Measurements from ENCODE around the gene RABL6.

RABL6 gene

GRCh38 chr9:136846376-136847087 lies 38.8 kb downstream of the RABL6 start:
- DNase-seq (ENCODE audit: low spot score) = no peak

DNA sequence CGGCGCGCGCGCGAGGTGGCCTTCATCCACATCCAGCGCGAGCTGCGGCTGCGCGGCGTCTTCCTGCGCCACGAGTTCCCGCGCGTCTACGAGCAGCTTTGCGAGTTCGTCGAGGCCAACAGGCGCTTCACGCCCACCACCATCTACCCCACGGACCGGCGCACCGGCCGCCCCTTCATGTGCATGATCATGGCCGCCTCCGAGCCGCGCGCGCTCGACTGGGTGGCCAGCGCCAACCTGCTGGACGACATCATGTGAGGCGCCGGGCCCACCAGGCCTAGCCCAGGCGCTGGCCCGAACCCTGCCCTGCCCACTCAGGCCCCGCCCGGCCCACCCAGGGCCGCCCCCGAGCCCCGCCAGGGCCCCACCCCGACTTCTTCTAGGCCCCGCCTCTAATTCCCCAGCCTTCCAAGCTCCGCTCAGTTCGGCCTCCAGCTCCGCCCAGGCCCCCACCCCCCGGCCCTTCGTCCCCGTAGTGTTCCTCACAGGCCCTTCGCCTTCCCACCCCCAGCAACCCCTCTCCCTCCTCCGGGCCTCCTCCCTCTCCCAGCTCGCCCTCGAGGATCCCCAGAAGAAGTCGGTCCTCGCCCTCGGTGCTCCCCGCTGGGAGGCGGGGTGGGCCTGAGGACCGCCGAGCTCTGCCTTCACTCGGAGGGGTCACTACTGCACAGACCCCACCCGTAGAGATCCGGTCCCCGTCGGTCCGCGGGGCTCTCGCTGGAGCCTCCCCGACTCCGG lies 39.5 kb downstream of the RABL6 start:
- DNase-seq (ENCODE audit: low spot score) = no peak

DNA sequence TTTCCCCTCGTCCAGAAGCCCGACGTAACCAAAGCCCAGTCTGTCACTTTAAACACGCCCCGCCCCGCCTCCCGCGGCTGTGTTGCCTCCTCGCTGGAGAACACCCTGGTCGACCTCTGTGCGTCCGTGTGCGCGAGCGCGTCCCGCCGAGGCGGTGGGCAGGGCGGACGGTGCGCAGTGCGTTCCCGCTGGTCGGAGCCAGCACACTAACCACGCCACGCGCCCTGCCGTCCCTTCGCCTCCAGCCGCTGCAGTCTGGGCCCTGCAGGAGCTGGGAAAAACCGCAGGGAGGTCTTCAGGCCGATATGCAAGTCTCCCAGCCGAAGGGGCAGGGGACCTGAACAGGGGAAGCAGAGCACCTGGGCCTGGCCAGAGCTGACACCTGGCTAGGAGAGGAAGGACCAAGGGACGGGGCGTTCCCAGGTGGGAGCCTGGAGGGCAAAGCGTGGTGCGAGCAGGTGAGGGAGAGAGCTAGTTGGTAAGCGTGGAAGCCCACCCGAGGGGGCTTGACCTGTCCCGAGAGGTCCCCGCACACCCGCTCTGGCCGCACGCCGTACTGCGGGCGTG lies 40.2 kb downstream of the RABL6 start:
- peak; percentile 57 for DNase-seq (ENCODE audit: low spot score)

- DNase-seq (ENCODE audit: low spot score) = no peak
These were observed 40.8 kb downstream of the RABL6 start for GRCh38 chr9:136848393-136849037.

DNA sequence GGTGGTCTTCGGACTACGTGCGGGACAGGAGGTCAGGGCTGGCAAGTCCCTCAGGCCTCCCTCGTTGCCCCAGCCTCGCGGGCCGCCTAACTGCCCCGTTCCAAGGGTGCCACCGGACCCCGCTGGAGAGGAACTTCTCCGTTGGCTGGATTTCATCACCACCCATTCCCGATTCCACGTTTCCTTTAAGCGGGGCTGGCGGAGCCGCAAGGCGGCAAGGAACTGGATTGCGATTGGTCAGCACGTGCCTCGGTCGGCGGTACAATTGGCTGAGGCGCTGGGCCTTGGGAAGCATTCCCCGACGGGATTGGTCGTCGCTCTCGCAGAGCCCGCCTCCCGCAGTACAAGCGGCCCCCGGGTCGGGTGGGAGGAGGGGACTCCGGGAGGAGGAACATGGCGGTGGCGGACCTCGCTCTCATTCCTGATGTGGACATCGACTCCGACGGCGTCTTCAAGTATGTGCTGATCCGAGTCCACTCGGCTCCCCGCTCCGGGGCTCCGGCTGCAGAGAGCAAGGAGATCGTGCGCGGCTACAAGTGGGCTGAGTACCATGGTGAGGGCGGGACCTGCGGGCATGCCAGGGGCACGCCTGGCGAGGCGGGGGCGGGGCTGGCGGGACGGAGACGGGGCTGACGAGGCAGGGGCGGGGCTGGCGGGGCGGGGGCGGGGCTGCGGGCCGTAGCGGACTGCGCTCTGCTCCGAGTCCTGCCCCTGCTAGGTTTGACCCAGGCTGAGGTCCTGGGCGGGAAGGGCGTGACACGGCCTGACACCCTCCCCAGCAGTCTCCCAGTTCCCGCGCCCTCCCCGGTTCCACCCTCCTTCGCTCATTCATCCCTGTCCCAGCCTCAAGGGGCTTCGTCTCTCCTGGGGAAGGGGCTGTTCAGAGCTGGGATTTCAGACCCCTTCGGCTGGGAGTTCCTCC lies 41.6 kb downstream of the RABL6 start, which contains the start of gene PHPT1:
Gene PHPT1 (plus strand): TSS at position 372 of the 922 bp plus-strand sequence. CDS start 22 bp downstream, at position 394.
- peak; percentile 99 for DNase-seq (ENCODE audit: low spot score)

DNA sequence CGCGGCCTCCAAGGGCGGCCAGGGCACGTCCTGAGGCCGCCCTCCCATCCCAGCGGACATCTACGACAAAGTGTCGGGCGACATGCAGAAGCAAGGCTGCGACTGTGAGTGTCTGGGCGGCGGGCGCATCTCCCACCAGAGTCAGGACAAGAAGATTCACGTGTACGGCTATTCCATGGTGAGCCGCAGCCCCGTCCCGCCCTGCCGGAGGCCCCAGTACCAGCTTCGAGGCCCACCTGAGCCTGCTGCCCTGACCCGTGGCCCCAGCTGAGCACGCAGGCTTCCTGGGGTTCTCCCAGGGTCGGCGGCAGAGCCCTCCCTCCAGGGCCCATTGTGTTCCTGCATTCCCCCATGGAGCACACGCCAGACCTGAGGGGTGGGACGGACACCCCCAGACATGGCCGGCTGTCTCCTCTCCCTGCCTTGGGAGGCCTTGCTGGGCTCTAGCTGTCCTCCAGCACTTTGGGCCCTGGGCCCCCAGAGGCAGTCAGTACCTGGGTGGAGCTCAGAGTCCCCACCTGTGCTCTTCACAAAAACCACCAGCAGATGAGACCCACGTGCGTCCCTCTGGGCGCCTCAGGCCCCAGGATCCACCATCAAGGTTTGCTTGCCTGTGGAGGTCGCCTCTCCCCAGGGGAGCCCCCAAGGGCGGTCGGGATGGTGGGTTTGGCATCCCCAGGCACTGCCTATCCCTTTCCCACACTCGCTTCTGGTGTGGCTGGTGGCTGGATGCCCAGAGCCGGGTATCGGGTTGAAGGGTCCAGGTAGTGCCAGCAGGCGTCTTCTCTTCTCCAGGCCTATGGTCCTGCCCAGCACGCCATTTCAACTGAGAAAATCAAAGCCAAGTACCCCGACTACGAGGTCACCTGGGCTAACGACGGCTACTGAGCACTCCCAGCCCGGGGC lies 42.5 kb downstream of the RABL6 start:
- DNase-seq (ENCODE audit: low spot score) = no peak

GRCh38 chr9:136850866-136851775 lies 43.4 kb downstream of the RABL6 start:
- no peak for DNase-seq (ENCODE audit: low spot score)

DNA sequence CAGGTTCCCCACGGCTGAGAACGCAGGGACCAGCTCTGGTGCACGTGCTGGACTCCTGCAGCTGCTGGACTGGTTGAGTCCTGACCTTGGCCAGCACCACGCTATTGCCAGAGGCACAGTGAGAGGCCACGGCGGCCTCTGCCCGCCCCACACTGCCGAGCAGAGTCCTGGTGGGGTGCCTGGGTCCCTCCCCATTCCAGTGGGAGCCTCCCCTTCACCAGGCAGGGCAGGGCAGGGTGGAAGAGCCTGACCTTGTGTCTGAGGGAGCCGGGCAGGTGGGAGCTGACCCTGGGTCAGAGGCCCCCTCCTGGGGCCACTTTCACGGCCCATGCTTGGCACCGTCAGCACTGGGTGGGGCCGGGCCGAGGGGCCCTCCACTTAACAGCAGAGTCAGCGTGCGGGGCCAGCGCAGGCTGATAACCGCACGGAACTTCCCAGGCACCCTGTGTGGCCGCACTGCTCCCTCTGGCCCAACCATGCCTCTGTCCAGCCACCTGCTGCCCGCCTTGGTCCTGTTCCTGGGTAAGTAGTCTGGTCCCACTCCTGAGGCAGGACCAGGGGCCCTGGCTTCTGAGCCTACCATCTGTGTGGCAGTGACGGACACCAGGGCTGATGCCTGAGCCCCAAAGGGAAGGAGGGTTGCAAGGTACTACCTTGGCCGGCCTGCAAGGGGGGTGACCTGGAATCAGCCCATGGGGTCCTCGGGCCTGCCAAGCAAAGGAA lies 44.4 kb downstream of the RABL6 start, which contains the start of gene MAMDC4:
Gene MAMDC4 (plus strand): TSS at position 406 of the 723 bp plus-strand sequence. CDS start 71 bp downstream, at position 477.
- no peak for DNase-seq (ENCODE audit: low spot score)

DNA sequence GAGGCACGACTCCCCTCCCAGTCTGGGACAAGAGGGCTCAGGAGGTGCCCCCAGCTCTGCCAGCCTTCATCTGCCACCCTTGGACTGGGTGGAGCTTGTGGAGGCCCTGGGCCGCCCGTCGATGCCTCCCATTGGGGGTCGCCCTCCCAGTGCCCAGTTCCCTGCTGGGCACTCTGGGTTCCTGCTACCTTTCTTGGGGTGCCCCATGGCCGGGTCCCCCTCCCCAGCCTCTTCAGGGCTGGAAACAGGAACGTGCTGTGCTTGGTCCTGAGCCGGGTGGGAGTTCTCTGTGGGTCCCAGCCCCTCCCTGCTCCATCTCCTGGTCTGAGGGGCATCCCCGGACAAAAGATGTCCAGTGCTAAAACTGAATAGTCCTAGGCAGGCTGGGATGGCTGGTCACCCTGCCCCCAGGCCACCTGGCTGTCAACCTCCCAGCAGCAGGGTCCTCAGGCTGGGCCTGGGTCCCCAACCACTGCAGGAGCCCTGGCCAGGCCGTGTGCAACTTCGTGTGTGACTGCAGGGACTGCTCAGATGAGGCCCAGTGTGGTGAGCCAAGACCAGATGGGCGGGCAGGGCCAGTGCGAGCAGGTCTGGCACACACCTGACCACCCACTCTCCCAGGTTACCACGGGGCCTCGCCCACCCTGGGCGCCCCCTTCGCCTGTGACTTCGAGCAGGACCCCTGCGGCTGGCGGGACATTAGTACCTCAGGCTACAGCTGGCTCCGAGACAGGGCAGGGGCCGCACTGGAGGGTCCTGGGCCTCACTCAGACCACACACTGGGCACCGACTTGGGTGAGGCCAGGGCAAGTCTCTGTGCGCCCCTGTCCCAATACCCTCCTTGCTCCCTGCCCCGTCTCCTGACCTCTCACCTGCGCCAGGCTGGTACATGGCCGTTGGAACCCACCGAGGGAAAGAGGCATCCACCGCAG lies 45.2 kb downstream of the RABL6 start:
- no peak for DNase-seq (ENCODE audit: low spot score)

- DNase-seq (ENCODE audit: low spot score) = no peak
These were observed 45.9 kb downstream of the RABL6 start for GRCh38 chr9:136853596-136854112.

GRCh38 chr9:136854113-136854841 lies 46.5 kb downstream of the RABL6 start:
- DNase-seq (ENCODE audit: low spot score) = no peak

DNA sequence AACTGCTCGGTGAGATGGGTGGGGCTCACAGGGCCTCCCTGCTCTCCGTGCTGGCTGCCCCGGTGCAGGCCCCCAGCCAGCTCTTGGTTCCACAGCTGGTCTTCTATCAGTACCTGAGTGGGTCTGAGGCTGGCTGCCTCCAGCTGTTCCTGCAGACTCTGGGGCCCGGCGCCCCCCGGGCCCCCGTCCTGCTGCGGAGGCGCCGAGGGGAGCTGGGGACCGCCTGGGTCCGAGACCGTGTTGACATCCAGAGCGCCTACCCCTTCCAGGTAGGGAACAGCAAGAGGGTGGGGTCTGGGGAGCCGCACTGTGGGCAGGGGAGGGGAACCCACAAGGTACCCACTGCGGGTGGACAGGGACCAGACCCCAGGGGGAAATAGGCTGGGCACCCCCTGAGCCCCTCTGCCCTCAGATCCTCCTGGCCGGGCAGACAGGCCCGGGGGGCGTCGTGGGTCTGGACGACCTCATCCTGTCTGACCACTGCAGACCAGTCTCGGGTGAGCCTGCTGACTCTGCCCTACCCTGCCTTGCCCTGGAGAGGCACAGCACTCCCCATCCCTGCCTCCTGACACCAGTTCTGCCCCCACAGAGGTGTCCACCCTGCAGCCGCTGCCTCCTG lies 47.2 kb downstream of the RABL6 start:
- DNase-seq (ENCODE audit: low spot score) = no peak

DNA sequence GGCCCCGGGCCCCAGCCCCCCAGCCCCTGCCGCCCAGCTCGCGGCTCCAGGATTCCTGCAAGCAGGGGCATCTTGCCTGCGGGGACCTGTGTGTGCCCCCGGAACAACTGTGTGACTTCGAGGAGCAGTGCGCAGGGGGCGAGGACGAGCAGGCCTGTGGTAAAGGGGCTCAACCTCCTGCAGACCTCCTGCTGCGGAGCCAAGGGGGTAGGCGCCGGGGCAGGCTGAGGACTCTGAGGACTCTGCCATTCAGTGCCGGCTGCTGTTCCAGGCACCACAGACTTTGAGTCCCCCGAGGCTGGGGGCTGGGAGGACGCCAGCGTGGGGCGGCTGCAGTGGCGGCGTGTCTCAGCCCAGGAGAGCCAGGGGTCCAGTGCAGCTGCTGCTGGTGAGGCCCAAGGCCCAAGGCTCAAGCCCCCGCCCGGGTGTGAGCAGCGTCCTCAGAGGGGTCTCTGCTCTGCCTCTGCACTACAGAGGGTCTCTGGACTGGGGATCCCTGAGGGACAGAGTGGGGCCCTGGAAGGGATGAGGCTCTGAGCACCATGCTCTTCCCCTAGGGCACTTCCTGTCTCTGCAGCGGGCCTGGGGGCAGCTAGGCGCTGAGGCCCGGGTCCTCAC lies 47.8 kb downstream of the RABL6 start:
- no peak for DNase-seq (ENCODE audit: low spot score)

DNA sequence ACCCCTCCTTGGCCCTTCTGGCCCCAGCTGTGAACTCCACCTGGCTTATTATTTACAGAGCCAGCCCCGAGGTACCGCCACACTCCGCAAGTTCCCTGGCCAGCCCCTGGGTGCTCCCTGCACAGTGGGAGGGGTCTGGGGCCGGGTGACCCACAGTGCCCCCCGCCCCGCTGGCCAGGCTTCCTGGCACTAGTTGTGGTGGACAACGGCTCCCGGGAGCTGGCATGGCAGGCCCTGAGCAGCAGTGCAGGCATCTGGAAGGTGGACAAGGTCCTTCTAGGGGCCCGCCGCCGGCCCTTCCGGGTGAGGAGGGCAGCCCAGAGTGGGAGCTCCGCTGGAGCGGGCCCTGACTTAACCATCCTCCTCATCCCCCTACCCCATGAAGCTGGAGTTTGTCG lies 48.3 kb downstream of the RABL6 start:
- DNase-seq (ENCODE audit: low spot score) = no peak

DNA sequence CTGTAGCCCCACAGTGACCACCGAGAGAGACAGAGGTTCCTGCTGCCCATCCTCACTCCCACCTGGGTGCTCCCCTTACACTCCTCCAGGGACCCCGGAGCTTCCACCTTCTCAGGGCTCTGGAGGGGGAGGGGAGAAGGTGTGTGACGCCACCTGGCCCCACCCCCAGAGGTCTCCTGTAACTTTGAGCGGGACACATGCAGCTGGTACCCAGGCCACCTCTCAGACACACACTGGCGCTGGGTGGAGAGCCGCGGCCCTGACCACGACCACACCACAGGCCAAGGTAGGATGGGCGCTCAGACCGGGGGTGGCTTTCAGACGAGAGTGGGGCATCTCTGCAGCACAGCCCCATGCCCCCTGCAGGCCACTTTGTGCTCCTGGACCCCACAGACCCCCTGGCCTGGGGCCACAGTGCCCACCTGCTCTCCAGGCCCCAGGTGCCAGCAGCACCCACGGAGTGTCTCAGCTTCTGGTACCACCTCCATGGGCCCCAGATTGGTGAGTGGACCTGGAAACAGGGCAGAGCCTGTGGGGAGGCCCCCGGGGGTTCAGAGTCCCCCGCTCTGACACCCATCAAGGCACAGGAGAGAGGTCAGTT lies 48.9 kb downstream of the RABL6 start:
- DNase-seq (ENCODE audit: low spot score) = no peak

Measured in cerebellar cortex (tissue), 1 donor.